Stomach (tissue), 4 donors: ENCODE results near the gene ELAC1.

Experiments
- POLR2A ChIP-seq, 4 donors: fragments of 450-650 bp; IDR thresholded peaks; one replicate each; pipeline ENCODE4 v1.6.1; 2016; ENCODE audit warnings: antibody characterized with exemption in 4 of 4, control low read depth in 2 of 4, mild to moderate bottlenecking in 1 of 4, moderate library complexity in 1 of 4
- TF ChIP-seq, protein P1 (sequence below), 7 experiments: fragments of 450-650 bp in 4 of 7; fragments of 200-600 bp in 3 of 7; sonication (generic) in 3 of 7; IDR thresholded peaks; one replicate each; pipeline ENCODE4 v1.5.1; 2016 to 2019; ENCODE audit warnings: antibody characterized with exemption in 7 of 7, control low read depth in 2 of 7, mild to moderate bottlenecking in 1 of 7

DNA sequence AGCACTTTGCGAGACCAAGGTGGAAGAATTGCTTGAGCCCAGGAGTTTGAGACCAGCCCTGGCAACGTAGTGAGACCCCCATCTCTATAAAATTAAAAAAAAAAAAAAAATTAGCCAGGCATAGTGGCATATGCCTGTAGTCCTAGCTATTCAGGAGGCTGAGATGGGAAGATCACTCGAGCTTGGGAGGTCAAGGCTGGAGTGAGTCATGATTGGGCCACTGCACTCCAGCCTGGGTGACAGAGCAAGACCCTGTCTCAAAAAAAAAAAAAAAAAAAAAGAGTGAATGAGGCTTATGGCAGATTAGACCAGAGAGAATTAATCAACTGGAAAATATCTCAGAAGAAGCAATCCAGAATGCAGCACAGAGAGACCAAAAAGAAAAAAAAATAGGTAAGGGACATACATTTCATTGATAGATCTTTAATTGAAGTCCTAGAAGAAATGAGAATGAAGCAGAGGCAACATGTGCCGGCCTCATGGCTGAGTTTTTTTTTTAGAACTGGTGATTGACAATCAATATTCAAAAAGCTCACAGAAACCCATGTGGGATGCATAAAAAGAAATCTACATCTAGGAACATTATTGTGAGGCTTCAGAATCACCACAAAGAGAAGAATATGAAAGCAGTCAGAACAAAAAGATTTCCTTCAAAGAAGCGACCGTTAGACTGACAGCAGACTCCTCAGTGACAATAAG, 32.2 kb upstream of the ELAC1 start:
- TF ChIP-seq, protein P1, sequence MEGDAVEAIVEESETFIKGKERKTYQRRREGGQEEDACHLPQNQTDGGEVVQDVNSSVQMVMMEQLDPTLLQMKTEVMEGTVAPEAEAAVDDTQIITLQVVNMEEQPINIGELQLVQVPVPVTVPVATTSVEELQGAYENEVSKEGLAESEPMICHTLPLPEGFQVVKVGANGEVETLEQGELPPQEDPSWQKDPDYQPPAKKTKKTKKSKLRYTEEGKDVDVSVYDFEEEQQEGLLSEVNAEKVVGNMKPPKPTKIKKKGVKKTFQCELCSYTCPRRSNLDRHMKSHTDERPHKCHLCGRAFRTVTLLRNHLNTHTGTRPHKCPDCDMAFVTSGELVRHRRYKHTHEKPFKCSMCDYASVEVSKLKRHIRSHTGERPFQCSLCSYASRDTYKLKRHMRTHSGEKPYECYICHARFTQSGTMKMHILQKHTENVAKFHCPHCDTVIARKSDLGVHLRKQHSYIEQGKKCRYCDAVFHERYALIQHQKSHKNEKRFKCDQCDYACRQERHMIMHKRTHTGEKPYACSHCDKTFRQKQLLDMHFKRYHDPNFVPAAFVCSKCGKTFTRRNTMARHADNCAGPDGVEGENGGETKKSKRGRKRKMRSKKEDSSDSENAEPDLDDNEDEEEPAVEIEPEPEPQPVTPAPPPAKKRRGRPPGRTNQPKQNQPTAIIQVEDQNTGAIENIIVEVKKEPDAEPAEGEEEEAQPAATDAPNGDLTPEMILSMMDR (IDR thresholded peaks at IDR 0.05), result no peak
- TF ChIP-seq POLR2A (IDR thresholded peaks at IDR 0.05), result no peak
